ENCODE data around the gene TANGO2.
"Not testable (repeated sequence)": the region's sequence is repeated elsewhere in the genome, so short reads cannot be mapped to it uniquely, and the experiment has no call there.

The TANGO2 gene

GRCh38 chr22:20065896-20066616, 45.1 kb downstream of the TANGO2 start:
- DNase-seq, result no peak

DNA sequence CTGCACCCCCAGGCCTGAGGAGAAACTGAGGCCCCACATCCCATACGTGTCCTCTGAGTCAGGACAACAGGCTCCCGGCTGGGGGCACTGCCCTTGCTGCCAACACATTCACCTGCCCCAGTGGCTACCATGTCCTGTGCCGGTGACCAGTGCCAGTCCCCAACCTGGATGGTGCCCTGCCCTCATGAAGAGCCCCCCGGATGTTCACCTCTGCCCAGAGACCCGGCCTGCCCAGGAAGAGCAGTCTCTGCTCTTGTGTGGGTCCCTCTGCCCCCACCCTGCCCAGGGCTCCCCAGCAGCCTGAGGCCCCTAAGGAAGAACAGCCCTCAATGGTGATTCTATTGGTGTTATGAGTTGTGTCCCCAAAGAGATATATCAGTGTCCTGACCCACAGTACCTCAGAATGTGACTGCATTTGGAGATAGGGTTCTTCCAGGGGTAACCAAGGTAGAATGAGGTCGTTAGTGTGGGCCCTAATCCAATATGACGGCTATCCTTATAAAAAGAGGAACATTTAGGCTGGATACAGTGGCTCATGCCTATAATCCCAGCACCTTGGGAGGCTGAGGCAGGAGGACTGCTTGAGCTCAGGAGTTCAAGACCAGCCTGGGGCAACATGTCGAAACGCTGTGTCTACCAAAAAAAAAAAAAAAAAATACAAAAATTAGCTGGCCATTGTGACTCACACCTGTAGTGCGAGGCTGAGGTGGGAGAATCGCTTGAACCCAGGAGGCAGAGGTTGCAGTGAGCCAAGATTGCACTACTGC, 45.9 kb downstream of the TANGO2 start:
- DNase-seq, result no peak

- not testable (repeated sequence) for DNase-seq
These were observed 46.4 kb downstream of the TANGO2 start for GRCh38 chr22:20067384-20067682.

- no peak for DNase-seq
These were observed 47.7 kb downstream of the TANGO2 start for GRCh38 chr22:20068640-20069039.

DNA sequence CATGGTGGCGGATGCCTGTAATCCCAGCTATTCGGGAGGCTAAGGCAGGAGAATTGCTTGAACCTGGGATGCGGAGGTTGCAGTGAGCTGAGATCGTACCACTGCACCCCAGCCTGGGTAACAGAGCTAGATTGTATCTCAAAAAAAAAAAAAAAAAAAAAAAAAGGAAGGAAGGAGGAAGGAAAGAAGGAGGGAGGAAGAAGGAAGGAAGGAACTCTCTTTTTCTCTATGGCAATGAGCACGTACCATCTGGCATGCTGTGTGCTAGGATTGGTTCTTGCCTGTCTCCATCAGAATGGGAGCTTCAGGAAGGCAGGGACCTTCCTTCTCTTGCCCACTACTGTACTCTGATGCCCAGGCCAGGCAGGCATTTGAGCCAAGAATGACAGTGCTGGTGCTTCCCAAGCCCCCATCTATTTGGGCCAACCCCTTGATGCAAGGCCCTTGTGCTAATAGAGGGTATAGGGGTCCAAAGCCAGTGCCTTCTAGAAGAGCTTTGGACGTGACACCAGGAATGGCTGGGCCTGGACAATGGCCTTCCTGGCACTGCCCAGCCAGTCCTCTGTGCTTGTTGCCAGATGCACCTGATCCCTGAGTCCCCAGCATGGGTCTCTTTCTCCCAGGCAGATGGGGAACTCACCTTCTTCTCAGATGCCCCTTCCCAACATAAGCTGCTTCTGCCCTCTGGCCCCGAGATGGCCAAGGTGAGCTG, 48.6 kb downstream of the TANGO2 start:
- no peak for DNase-seq

GRCh38 chr22:20071524-20071972, 50.6 kb downstream of the TANGO2 start:
- no peak for DNase-seq

DNA sequence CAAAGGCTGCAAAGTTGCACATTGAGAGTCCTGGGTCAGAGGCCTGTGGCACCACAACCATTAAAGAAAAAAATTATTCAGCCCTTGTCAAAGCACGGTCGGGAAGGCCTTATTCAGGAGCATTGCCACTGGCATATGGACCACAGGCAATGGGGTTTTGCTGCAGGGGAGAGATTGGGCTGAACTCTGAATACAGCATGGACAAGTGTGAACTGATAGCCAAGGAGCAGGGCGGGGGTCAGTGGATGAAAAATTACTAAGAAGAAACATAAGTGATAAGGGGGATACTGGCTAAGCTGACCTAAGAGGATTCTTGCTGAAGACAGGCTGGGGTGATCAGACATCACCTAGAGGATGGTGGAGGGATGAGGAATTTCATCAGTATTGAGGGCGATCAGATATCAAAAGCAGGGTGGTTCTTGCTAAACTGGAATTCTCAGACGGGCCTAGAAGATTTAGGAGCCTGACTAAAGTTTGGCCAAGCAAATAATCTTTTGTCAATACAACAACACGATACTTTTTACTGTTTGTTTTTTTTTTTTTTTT, 55.8 kb downstream of the TANGO2 start:
- no peak for DNase-seq

DNA sequence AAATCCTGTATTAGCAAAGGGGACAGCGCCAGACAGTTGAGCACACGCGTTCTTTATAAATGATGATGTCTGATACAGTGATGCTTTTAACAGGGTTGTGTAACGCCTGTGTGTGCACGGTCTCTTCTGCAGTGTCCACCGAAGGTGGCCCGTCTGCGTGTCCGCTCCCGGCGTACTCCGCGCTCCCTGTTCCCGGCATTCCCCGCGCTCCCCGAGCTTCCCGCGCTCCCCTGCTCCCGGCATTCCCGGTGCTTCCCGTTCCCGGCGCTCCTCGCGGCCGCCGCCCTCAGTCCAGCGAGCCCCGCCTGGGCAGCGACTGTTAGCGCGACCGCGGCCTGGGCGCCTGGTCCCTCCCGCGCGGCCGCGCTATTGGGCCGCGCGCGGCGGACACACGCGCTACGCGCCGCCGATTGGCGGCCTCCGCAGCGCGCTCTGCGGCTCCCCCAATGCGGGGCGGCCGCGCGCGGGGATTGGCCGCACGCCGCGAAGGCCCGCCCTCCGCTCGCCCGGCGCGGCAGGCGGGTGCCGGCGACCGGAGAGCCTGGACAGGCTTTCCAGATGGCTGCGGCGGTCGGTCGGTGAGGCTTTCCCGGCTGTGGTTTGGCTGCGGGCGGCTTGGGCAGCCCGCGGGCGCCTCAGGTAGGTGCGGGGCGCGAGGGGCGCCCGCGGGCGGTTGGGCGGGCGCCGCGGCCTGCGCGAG, 59.0 kb downstream of the TANGO2 start, which contains the start of gene DGCR8:
Gene DGCR8 (plus strand): TSS at position 497 of the 700 bp plus-strand sequence. CDS start 5,723 bp downstream, outside the sequence.
- peak; percentile 95 for DNase-seq

DNA sequence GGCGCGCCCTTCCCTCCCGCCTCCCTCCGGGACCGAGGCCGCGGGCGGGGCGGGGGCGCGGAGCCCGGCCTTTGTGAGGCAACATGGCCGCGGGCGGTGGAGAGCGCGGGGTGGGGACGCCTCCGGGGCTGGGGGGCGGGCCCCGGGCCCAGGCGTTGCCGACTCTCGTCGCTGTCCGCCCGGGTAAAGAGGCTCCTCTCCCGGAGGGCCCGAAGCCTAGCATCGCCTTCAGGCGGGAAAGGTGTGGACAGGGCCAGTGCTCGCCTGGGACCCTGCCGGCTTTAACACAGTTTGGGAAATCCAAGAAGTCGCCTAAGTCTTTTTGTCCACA, 59.5 kb downstream of the TANGO2 start:
- DNase-seq, result no peak

GRCh38 chr22:20080776-20081654, 60.1 kb downstream of the TANGO2 start:
- no peak for DNase-seq

DNA sequence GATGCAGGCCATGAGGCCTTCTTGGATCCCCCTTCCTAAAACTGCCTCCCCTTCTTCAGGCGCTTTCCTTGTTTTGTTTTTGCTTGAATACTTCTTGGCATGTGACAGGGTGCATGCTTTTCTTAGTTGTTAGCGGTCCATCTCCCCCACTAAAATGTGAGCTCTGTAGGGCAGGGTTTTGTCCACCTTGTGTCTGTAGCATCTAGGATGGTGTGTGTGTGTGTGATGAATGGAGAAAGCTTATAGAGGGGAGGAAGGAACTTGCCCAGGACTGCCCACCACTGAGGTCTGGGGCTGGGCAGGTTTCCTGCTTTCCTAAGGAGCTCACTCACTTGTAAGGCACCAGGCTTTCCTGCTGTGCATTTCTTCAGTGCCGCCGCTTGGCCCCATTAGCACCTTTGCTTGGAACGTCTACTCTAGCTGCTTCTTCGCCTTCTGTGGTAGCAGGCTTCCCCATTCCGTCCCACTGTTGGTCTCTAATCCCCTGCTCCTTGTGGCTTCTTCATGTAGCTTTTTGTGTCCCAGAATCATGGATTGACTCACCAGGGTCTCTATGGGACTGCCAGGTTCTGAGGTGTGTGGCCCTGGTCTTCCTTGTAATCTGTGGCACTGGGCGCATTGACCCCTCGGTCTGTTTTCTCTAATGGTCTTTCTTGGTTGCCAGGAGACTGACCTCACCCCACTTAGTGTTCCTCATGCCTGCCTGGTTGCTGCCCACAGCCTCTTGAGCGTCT, 62.4 kb downstream of the TANGO2 start:
- DNase-seq, result no peak

DNA sequence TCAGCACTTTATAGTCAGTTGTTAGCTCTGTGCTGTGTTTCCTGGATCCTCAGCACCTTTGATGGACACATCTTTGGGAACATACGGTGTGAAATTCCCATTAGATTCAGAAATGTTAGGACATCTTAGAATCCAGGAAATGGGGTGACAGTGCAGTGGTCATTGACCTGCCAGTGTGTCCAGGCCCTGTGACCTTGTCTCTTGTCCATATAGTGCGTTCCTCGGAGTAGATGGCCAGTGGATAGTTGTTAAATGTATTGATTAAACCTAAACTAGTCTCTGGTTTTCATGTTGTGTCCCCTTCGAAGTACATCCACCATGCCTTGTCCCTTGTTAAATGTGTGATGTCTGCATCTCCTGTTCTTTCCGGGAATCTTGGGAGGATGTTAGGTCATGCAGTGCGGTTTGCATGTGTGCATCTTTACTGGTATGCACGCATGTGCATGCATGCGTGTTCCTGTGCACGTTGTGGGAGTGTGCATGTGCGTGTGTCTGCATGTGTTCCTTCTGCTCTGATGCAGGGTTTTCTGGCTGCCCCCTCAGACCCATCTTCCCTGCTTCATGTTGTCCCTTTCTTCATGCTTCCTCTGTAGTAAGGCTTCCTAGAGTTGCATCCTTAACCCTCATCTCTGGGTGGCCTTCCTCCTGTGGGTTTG, 63.1 kb downstream of the TANGO2 start:
- no peak for DNase-seq

DNA sequence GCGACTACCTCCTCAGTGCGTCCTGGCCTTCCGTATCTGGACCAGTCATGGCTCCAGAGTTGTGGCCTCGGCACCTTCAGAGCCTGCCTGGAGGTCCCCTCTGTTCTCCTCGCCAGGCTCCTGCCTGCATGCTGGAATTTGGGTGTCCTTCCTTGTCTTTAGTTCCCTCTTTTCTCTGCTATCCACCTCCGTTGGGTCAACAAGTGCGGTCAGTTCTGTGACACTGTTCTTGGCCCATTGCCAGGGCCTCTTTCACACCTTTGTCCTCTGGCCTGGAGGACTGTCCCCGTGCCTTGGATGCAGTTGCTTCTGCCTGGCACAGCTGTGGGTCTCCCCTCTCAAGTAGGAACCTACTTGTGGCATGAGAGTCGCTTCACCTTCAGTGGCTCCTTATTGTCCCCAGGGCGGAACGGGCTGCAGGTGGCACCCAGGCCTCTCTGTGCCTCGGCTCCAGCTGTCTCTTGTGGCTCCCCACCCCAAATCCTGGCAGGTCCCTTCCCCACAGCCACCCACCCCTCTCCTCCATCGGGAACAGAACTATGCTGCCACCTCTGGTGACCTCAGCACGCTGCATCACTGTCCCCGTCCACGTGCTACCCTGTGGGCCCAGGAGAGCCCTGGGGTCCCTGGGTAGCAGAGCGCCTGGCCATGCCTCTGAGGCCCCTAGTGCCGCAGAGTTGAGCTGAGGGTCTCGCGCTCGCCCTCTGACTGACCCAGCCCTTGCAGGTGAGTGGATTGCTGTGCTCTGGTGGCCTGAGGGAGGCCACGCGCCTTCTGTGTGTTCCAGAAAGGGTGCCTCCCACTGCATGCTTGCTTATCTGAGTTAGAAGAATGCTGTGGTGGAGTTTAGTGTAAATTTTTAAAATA, 63.9 kb downstream of the TANGO2 start:
- no peak for DNase-seq

GRCh38 chr22:20085651-20086050, 64.7 kb downstream of the TANGO2 start:
- no peak for DNase-seq

DNA sequence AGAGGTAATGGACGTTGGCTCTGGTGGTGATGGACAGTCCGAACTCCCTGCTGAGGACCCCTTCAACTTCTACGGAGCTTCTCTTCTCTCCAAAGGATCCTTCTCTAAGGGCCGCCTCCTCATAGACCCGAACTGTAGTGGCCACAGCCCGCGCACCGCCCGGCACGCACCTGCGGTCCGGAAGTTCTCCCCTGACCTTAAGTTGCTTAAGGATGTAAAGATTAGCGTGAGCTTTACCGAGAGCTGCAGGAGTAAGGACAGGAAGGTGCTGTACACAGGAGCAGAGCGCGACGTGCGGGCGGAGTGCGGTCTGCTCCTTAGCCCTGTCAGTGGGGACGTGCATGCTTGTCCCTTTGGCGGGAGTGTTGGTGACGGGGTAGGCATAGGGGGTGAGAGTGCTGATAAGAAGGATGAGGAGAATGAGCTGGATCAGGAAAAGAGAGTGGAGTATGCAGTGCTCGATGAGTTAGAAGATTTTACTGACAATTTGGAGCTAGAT, 65.2 kb downstream of the TANGO2 start:
- no peak for DNase-seq

DNA sequence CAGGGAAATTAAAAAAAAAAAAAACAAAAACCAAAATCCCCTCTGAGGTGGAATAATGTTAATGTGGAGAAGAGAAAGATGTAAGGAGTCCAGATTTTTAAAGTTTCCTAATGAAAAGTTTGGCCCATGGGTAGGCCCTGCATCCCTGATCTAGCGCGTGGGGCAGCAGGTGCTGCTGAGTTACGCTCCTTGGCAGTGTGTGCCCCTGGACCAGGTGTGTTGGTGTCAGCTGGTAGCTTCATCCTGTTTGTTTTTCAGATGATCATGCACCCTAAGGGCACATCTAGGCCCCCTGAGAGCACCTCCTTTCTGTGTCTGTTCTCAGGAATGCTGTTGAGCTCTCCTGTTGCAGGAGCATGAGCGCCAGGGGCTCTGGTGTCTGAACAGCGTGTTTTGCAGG, 65.9 kb downstream of the TANGO2 start:
- no peak for DNase-seq

DNA sequence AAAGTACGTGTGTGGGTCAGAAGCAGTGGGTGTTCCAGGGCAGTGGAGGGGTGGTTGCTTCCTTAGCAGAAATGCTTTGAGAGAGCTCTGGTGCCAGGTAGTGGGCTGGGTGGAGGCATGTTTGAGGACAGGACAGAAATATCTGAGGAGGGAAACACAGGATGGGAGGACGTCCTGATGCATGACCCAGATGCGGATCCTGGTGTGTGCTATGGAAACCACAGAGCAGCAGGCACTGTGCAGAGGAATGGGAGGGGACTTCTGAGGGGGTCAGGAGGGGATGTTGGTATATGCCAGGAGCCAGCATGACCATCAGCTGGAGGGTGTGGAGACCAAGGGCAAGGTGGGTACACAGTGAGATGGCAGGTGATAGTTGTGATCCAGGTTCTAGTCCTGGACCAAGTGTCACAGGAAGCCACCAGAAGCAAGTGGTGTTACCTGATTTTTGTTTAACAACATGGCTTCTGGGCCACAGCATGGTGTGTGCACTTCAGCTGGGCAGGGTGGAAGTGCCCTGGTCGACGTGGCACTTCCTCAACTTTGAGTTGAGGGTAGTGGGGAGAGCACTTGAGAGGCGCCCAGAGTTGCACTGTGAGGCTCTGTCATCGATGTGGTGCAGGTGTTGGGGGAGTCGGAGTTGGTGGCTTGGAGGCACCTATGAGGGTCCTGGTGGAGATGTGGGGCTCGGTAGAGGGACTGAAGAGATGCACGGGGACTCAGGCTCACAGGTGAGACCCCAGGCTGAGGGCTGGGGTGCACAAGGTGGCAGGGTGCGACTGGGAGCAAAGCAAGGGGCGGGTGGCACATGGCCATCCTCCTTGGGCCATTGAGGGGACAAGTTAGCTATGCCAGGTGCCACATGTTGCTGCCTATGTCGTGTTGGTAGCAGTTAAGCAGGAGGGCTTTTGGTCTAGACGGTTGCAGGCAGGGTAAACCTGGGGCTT, 66.7 kb downstream of the TANGO2 start:
- no peak for DNase-seq

GRCh38 chr22:20088263-20088648, 67.3 kb downstream of the TANGO2 start:
- no peak for DNase-seq

Data from midbrain (tissue), 1 donor.